Measurements from ENCODE around the gene GOSR1.
"Not testable (repeated sequence)": the region's sequence is repeated elsewhere in the genome, so short reads cannot be mapped to it uniquely, and the experiment has no call there.

DNA sequence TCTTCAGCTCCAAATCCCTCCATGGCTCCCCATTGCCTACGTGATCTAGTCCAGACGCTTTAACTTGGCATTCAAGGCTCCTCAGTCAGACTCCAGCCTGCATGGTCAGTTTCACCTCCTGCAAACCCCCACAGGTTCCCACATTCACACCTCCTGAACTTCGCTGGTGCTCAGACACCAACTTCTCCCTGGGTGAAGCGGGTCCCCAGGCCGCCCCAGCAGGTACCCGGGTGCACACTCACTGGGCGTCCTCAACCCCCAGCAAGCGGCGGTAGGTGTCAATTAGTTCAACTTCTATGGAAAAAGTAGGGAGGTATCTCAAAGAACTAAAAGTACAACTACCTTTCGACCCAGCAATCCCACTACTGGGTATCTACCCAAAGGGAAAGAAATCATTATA, 97.6 kb downstream of the GOSR1 start:
- TF ChIP-seq, protein P1, sequence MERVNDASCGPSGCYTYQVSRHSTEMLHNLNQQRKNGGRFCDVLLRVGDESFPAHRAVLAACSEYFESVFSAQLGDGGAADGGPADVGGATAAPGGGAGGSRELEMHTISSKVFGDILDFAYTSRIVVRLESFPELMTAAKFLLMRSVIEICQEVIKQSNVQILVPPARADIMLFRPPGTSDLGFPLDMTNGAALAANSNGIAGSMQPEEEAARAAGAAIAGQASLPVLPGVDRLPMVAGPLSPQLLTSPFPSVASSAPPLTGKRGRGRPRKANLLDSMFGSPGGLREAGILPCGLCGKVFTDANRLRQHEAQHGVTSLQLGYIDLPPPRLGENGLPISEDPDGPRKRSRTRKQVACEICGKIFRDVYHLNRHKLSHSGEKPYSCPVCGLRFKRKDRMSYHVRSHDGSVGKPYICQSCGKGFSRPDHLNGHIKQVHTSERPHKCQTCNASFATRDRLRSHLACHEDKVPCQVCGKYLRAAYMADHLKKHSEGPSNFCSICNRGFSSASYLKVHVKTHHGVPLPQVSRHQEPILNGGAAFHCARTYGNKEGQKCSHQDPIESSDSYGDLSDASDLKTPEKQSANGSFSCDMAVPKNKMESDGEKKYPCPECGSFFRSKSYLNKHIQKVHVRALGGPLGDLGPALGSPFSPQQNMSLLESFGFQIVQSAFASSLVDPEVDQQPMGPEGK (CRISPR knock-in tag; IDR thresholded peaks at IDR 0.05; ENCODE audit: borderline replicate concordance) = not testable (repeated sequence)
- not testable (repeated sequence) for TF ChIP-seq OSR1 (CRISPR knock-in tag; IDR thresholded peaks at IDR 0.05); ARNTL (CRISPR knock-in tag; IDR thresholded peaks at IDR 0.05; ENCODE audit: borderline replicate concordance, low read depth); ZFP3 (CRISPR knock-in tag; IDR thresholded peaks at IDR 0.05); ZNF70 (CRISPR knock-in tag; IDR thresholded peaks at IDR 0.05); RARB (CRISPR knock-in tag; IDR thresholded peaks at IDR 0.05); ESRRG (CRISPR knock-in tag; IDR thresholded peaks at IDR 0.05)
- TF ChIP-seq, protein P2, sequence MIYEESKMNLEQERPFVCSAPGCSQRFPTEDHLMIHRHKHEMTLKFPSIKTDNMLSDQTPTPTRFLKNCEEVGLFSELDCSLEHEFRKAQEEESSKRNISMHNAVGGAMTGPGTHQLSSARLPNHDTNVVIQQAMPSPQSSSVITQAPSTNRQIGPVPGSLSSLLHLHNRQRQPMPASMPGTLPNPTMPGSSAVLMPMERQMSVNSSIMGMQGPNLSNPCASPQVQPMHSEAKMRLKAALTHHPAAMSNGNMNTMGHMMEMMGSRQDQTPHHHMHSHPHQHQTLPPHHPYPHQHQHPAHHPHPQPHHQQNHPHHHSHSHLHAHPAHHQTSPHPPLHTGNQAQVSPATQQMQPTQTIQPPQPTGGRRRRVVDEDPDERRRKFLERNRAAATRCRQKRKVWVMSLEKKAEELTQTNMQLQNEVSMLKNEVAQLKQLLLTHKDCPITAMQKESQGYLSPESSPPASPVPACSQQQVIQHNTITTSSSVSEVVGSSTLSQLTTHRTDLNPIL (CRISPR knock-in tag; IDR thresholded peaks at IDR 0.05; ENCODE audit: low read depth) = not testable (repeated sequence)
- TF ChIP-seq, protein P3, sequence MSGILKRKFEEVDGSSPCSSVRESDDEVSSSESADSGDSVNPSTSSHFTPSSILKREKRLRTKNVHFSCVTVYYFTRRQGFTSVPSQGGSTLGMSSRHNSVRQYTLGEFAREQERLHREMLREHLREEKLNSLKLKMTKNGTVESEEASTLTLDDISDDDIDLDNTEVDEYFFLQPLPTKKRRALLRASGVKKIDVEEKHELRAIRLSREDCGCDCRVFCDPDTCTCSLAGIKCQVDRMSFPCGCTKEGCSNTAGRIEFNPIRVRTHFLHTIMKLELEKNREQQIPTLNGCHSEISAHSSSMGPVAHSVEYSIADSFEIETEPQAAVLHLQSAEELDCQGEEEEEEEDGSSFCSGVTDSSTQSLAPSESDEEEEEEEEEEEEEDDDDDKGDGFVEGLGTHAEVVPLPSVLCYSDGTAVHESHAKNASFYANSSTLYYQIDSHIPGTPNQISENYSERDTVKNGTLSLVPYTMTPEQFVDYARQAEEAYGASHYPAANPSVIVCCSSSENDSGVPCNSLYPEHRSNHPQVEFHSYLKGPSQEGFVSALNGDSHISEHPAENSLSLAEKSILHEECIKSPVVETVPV (CRISPR knock-in tag; IDR thresholded peaks at IDR 0.05) = not testable (repeated sequence)

Data from SK-N-SH treated with all-trans-retinoic acid at 6 μM for 48 hours (cell line).